Left renal cortex interstitium (tissue), 4 donors: ENCODE data around the gene PLXDC1. TPM values are rescaled to one million over a fixed set of nuclear protein-coding genes. Genes with fewer than 3 reads are reported as not detected.
"Not testable (repeated sequence)": the region's sequence is repeated elsewhere in the genome, so short reads cannot be mapped to it uniquely, and the experiment has no call there.

Experiments
- DNase-seq, 4 donors: peaks; one replicate each; pipeline ENCODE4 v3.0.0-alpha.2; 2013; ENCODE audit warnings: low read depth in 4 of 4, low spot score in 2 of 4, missing footprints in 1 of 4
- polyA plus RNA-seq, 4 donors: library from polyadenylated mRNA; unstranded; fragments of 120-200 nt; gene quantifications; one replicate each; pipeline ENCODE4 v1.2.1, GENCODE V29; 2013; ENCODE audit not compliant: insufficient read length in 4 of 4

The PLXDC1 gene
- polyA plus RNA-seq, 4 donors, result 5.5 to 8.8 (median 7.9) TPM

DNA sequence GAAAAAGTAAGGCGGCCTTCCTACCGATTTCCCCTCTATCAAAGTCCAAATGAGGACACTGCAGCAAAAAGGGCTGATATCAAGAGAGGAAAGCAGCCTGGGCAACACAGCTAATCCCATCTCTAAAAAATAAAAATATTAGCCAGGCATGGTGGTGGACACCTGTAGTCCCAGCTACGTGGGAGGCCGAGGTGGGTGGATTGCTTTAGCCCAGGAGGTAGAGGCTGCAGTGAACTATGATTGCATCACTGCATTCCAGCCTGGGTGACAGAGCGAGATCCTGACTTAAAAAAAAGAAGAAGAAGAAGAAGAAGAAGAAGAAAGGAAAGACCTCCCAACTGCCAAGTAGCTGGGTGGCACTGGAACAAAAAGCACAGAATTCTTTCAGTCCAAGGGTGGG is 31.6 kb upstream of the PLXDC1 start:
- DNase-seq, result no peak

- no peak for DNase-seq
Observed at GRCh38 chr17:39181303-39181702, 29.9 kb upstream of the PLXDC1 start.

DNA sequence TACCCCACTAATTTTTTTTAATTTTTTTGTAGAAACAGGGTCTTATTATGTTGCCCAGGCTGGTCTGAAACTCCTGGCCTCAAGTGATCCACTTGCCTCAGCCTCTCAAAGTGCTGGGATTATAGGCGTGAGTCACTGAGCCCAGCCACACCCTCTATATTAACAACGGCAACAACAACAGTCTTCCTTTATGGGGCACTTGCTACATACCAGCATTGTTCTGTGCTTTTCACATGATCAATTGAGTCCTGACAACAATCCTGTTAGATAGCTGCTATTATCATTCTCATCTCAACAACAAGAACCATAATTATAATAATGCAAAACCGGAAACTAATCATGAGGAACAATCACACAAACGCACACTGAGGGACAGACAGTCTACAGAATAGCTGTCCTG is 27.1 kb upstream of the PLXDC1 start:
- no peak for DNase-seq

GRCh38 chr17:39177256-39177655 is 25.8 kb upstream of the PLXDC1 start:
- DNase-seq, result no peak

DNA sequence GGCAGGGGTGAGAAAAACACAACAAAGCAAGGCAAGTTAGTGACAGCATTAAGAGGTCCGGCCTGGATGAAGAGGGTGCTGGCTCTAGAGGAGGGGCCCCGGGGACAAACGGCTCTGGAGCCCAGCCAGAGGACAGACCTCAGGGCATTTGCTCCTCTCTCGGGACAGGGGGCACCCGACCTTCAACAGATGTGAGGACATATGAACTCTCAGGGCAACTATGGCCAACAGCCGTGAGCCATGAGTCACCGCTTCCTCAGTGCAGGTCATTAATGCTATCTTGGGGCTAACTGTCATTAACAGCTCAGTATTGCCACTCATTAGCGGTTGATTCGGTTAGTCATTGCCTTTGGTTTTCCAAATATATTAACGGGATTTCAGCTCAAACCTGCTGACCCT is 24.3 kb upstream of the PLXDC1 start:
- DNase-seq, result no peak

DNA sequence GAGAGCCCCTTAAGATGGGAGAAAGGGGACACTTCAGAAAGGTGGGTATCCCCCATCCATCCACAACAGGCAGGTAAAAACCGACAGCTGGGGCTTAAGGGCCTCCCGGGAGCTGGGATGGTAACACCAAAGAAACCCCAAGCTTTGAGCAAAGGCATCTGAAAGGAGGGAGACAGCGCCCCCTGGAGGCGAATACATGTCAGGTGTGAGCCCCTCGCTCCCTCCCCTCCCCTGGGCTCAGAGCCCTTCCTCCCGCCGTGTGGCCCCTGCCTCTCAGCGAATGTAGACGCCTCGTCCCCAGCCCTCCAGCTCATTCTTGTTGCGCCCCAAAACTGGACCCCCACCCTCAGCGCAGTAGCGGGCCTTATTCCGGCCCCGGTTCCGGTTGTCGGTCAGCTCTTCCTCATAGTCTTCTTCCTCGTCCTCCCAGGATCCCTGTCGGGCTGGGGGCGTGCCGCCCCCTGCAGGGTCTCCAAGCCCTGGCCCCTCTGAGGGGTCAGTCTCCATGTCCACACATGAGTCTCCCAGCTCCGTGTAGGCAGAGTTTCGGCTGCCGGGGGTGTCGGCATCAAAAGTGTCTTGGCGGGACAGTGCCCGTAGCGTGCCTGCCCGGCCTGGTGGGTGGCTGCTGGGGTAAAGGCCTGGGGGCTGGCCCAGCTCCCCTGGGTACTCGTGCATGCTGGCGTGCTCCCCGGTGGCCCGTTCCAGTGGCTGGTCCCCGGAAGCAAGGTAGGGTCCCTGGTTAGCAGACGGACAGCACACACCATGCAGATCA is 23.7 kb upstream of the PLXDC1 start:
- peak in 1 of 4 donors; percentile 67 for DNase-seq

DNA sequence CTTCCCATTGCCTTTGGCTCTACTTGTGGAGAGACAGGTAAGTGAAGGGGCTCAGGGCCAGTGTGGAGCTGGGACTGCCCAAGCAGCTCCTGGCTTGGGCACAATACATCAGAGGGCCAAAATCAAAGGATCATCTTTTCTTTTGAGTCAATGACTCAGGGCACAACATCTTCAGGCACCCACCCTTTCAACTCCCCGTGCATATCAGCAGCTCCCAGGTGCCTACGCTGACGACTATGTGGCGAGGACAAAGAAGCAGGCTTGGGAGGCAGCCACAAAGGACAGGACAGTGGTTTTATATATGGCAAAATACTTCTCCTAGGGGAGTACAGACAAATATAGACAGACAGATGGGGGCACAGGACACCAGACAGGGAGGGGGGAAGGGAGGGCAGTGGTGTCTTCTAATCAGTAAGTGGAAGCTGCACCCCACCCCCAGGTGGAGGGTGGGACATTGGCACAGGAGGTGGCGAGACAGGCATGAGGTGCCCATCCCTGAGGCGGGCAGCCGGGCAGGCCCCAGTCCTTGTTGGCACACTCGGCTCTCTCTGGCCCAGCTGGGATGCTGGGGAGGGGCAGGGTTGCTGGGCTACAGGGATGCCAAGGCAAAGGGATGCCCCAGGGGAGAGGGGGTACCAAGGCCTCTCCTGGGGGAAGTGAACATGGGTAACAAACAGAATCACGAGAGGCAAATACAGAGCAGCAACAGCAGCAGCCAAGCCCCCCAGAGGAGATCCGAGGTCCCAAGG is 22.3 kb upstream of the PLXDC1 start:
- no peak for DNase-seq

- no peak for DNase-seq
Observed at GRCh38 chr17:39173080-39173479, 21.6 kb upstream of the PLXDC1 start.

- DNase-seq, result no peak
Observed at GRCh38 chr17:39171933-39172332, 20.5 kb upstream of the PLXDC1 start.

DNA sequence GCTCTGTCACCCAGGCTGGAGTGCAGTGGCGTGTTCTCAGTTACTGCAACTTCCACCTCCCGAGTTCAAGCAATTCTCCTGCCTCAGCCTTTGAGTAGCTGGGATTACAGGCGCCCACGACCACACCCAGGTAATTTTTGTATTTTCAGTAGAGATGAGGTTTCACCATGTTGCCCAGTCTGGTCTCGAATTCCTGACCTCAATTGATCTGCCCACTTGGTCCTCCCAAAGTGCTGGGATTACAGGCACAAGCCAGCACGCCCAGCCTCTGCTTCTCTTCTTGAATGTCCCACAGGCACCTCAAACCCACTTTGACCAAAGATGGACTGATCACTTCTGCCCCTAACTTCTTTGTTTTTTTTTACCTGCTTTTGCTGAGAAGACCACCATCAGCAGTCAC is 19.1 kb upstream of the PLXDC1 start:
- DNase-seq, result no peak

DNA sequence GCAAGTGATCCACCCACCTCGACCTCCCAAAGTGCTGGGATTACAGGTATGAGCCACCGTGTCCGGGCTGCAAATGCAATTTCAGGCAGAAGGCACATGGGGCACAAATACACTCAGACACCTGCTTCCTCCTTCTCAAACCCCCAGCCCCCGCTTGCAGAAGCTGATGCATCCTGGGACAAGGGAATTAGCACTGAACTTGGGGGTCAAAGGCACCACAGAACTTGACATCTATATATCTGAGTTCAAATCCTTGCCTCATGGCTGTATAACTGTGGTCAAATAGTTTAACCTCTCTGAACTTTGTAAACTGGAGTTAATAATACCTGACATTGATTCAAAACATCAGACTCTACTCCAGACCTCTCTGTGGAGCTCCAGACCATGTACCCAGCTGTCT is 18.7 kb upstream of the PLXDC1 start:
- no peak for DNase-seq

GRCh38 chr17:39169518-39169917 is 18.1 kb upstream of the PLXDC1 start:
- no peak for DNase-seq

- no peak for DNase-seq
Observed at GRCh38 chr17:39169101-39169500, 17.7 kb upstream of the PLXDC1 start.

DNA sequence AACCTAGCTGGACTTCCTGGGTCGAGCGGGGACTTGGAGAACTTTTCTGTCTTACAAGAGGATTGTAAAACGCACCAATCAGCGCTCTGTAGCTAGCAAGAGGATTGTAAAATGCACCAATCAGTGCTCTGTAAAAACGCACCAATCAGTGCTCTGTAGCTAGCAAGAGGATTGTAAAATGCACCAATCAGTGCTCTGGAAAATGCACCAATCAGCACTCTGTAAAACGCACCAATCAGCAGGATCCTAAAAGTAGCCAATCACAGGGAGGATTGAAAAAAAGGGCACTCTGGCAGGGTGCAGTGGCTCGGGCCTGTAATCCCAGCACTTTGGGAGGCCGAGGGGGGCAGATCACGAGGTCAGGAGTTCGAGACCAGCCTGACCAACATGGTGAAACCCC is 17.1 kb upstream of the PLXDC1 start:
- DNase-seq, result not testable (repeated sequence)

- no peak for DNase-seq
Observed at GRCh38 chr17:39167476-39167875, 16.0 kb upstream of the PLXDC1 start.

GRCh38 chr17:39166437-39167335 is 15.2 kb upstream of the PLXDC1 start:
- no peak for DNase-seq

GRCh38 chr17:39165841-39166349 is 14.5 kb upstream of the PLXDC1 start, which contains the start of gene ARL5C:
Gene ARL5C, minus strand, starts transcription at chr17:39166161. Its CDS starts 401 bp downstream, at chr17:39165760.
- DNase-seq, result no peak

DNA sequence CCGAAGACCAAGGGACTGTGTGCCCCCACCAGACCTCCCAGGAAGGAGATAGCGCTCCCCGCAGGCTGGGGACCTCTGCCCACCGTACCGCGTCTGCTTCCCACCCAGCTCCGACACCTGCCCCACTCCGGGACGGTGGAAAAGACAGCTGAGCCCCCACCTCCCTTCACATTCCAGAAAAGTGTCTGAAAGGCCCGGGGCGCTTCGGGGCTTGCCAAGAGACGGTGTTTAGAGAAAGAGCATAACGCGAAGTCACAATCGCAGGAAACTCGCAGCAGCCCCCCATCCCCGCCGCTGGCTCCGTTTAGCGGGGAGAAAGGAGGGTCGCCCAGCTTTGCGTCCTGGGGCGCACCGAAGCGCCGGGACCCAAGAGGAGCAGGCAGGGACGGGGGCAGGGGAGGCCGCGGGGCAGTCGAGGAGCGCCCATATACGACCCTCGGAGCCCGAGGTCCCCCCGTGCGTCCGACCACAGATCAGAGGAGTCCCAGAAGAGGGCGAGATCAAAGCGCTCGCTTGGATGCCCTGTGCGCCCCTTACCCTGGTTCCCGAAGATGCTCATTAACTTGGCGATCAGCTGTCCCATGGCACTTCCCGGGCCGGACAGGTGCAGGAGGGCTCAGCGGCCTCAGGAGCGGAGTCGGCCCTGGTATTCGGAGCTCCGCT is 13.9 kb upstream of the PLXDC1 start:
- no peak for DNase-seq

- DNase-seq, result peak; percentile 67 to 86 (median 76)
Observed at GRCh38 chr17:39164675-39165143, 13.3 kb upstream of the PLXDC1 start.

- no peak for DNase-seq
Observed at GRCh38 chr17:39161962-39162361, 10.5 kb upstream of the PLXDC1 start.
